Measurements from ENCODE around the gene SKI.
"Not testable (repeated sequence)": the region's sequence is repeated elsewhere in the genome, so short reads cannot be mapped to it uniquely, and the experiment has no call there.

The SKI gene

GRCh38 chr1:2295526-2295925, 67.4 kb downstream of the SKI start:
- no peak for DNase-seq (ENCODE audit: low spot score)

- not testable (repeated sequence) for DNase-seq (ENCODE audit: low spot score)
Observed at GRCh38 chr1:2296211-2296610, 68.1 kb downstream of the SKI start.

- DNase-seq (ENCODE audit: low spot score) = no peak
Observed at GRCh38 chr1:2296614-2297013, 68.5 kb downstream of the SKI start.

GRCh38 chr1:2297246-2298011, 69.3 kb downstream of the SKI start:
- DNase-seq (ENCODE audit: low spot score) = no peak

GRCh38 chr1:2298685-2299084, 70.6 kb downstream of the SKI start:
- DNase-seq (ENCODE audit: low spot score) = no peak

- DNase-seq (ENCODE audit: low spot score) = no peak
Observed at GRCh38 chr1:2299131-2299627, 71.1 kb downstream of the SKI start.

GRCh38 chr1:2300004-2300771, 72.1 kb downstream of the SKI start:
- no peak for DNase-seq (ENCODE audit: low spot score)

GRCh38 chr1:2300851-2301606, 72.9 kb downstream of the SKI start:
- DNase-seq (ENCODE audit: low spot score) = peak; percentile 79

GRCh38 chr1:2301607-2302291, 73.6 kb downstream of the SKI start:
- no peak for DNase-seq (ENCODE audit: low spot score)

- no peak for DNase-seq (ENCODE audit: low spot score)
Observed at GRCh38 chr1:2302292-2302925, 74.3 kb downstream of the SKI start.

- no peak for DNase-seq (ENCODE audit: low spot score)
Observed at GRCh38 chr1:2303016-2303775, 75.1 kb downstream of the SKI start.

- no peak for DNase-seq (ENCODE audit: low spot score)
Observed at GRCh38 chr1:2303781-2304180, 75.7 kb downstream of the SKI start.

- no peak for DNase-seq (ENCODE audit: low spot score)
Observed at GRCh38 chr1:2304282-2304681, 76.2 kb downstream of the SKI start.

GRCh38 chr1:2304921-2305681, 77.0 kb downstream of the SKI start:
- no peak for DNase-seq (ENCODE audit: low spot score)

GRCh38 chr1:2306151-2306978, 78.2 kb downstream of the SKI start:
- DNase-seq (ENCODE audit: low spot score) = no peak

- DNase-seq (ENCODE audit: low spot score) = no peak
Observed at GRCh38 chr1:2307064-2307605, 79.0 kb downstream of the SKI start.

GRCh38 chr1:2307972-2308371, 79.9 kb downstream of the SKI start:
- DNase-seq (ENCODE audit: low spot score) = no peak

- DNase-seq (ENCODE audit: low spot score) = no peak
Observed at GRCh38 chr1:2308844-2309243, 80.7 kb downstream of the SKI start.

Measured in hepatic stellate cell (primary cell).